Epithelial cell of umbilical artery (primary cell): ENCODE results near the gene GPR162. TPM values are rescaled to one million over a fixed set of nuclear protein-coding genes. Genes with fewer than 3 reads are reported as not detected.

ENCODE experiments used
- total RNA-seq: library from RNA; depleted of rRNA; stranded (reverse); fragments of >200 nt; gene quantifications from 2 replicates; pipeline ENCODE4 v1.2.3, GENCODE V29; 2014

The GPR162 gene
- 9.4 and 9.7 TPM in 2 replicates for total RNA-seq

DNA sequence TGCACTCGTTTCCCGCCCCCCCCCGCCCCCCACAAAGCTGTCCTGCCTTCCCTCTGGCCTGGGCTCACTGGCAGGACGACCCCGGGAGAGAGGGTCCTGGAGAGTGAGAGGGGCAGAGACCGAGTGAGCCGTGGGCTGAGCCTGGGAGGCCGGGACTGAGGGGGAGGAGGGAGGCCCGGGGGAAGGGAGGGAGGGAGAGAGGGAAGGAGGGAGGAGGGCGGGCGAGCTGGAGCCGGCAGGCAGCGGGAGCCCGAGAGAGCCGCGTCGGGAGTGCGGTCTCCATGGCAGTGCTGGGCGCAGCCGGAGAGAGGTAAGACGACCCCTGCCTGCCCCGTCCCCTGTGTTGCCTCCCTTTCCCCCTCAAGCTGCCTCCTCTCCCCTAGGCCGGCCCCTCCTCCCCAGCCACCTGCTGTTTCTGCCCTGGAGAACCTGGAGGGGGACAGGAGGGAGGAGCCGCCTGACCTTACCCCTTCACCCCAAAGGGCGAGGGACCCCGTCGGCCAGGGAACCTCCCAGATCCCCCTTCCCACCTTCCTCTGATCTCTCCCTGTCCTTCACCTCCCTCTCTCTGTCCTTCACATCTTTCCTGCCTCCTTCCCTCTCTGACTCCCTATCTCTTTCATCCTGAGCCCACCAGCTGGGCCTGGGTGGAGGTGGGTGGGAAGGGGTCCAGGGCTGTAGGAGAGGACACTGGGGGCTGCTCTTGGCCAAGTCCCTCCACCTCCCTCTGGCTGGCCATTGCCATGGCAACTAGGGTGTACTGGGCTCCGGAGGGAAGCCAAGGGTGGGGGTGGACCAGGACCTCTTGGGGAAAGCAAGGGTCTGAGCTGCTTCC, at the start of gene GPR162:
Gene GPR162, plus strand, starts transcription at position 231 of the 835 bp plus-strand sequence. CDS start 2,078 bp downstream, outside the sequence.

DNA sequence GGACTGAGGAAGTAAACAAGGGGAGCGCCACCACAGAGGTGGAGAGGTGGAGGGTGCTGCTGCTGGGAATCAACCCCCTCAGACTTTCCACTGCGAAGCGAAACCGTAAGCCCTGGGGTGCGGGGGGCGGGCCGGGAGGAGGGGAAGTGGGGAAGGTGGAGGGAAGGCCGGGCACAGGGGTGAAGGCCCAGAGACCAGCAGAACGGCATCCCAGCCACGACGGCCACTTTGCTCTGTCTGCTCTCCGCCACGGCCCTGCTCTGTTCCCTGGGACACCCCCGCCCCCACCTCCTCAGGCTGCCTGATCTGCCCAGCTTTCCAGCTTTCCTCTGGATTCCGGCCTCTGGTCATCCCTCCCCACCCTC, 49.3 kb upstream of the GPR162 start, which contains the start of gene LAG3:
Gene LAG3, plus strand, starts transcription at position 190 of the 365 bp plus-strand sequence. CDS start 333 bp downstream, outside the sequence.

DNA sequence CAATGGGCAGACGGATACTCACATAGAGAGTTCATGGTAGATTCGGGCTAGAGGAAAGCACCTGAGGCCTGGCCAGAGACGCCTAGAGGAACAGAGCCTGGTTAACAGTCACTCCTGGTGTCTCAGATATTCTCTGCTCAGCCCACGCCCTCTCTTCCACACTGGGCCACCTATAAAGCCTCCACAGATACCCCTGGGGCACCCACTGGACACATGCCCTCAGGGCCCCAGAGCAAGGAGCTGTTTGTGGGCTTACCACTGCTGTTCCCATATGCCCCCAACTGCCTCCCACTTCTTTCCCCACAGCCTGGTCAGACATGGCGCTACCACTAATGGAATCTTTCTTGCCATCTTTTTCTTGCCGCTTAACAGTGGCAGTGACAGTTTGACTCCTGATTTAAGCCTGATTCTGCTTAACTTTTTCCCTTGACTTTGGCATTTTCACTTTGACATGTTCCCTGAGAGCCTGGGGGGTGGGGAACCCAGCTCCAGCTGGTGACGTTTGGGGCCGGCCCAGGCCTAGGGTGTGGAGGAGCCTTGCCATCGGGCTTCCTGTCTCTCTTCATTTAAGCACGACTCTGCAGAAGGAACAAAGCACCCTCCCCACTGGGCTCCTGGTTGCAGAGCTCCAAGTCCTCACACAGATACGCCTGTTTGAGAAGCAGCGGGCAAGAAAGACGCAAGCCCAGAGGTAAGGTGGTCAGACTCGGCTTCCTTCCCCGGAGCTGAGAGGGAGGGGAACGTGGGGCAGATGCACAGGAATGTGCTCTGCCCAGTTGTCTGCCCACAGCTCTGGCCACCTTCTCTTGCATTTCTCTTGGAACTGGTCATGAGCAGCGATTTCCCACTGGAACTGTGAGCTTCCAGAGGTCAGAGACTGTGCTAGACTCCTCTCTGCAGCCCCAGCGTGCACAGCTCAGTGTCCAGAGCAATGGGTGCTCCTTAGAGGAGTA, 32.4 kb upstream of the GPR162 start, which contains the start of gene CD4:
Gene CD4, plus strand, starts transcription at position 557 of the 953 bp plus-strand sequence. CDS start 10,611 bp downstream, outside the sequence.

DNA sequence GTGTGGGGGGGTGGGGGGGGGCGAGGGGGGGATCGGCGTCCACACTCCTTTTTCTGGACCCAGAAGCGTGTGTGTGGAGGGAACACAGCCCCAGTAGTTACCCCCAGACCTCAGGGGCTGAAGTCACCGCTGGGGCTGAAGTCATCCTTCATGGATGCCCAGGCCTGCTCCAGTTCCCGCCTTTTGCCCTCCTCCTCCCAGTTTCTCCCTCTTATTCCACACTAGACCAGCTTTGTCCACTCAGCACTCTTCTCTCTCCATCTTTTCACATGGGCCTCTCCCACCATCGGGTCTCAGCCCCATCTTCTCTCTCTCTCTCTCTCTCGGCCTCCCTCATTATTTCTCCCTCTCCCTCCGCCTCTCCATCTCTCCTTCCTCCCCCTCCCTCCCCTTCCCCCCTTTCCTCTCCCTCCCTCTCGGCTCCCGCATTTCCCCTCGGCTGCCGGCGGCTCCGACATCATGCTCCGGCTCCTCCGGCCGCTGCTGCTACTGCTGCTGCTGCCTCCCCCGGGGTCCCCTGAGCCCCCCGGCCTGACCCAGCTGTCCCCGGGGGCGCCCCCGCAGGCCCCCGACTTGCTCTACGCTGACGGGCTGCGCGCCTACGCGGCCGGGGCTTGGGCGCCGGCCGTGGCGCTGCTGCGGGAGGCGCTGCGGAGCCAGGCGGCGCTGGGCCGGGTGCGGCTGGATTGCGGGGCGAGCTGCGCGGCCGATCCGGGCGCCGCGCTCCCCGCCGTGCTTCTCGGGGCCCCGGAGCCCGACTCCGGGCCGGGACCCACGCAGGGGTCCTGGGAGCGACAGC, 6.6 kb downstream of the GPR162 start, which contains the start of gene P3H3:
Gene P3H3, plus strand, starts transcription at position 426 of the 799 bp plus-strand sequence. Its CDS starts 34 bp downstream, at position 460.

GRCh38 chr12:6840761-6841515, 19.3 kb downstream of the GPR162 start, which contains the start of gene GNB3:
TSS of gene GNB3 (plus strand) at chr12:6840925. CDS start at chr12:6841288, 363 bp downstream.

GRCh38 chr12:6851153-6851920, 29.7 kb downstream of the GPR162 start, which contains the start of gene CDCA3:
TSS of gene CDCA3 (minus strand) at chr12:6851286. CDS start at chr12:6850952, 334 bp downstream.

DNA sequence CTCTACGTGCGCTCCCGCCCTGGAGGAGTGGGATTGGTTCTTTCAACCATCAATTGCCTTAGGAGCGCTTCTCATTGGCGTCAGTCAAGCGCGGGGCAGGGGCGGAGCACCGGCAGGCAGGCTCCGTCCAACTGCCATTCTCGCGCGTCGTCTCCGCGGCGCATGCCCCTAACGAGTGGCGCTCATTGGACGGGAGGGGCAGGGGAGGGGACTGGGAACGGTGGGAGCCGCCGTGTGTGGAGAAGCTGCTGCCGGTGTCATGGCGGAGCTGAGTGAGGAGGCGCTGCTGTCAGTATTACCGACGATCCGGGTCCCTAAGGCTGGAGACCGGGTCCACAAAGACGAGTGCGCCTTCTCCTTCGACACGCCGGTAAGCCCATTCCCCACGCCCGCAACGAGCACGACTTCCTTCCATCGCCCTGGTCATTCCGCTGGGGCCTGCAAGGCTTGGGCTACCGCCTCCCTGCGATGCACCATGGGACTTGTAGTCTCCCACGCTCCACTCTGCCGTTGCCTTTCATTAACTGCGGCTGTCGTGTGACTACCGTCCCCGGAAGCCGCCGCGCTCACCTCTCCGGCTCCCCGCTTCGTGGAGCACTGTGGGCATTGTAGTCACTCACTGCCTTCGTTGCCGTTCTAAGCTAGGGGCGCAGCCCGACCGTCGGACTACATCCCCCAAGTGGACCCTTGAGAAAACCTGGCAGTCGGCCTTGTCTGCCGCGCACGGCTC, 30.5 kb downstream of the GPR162 start, which contains the start of gene USP5:
Gene USP5, plus strand, starts transcription at position 230 of the 730 bp plus-strand sequence. Its CDS starts 30 bp downstream, at position 260.

DNA sequence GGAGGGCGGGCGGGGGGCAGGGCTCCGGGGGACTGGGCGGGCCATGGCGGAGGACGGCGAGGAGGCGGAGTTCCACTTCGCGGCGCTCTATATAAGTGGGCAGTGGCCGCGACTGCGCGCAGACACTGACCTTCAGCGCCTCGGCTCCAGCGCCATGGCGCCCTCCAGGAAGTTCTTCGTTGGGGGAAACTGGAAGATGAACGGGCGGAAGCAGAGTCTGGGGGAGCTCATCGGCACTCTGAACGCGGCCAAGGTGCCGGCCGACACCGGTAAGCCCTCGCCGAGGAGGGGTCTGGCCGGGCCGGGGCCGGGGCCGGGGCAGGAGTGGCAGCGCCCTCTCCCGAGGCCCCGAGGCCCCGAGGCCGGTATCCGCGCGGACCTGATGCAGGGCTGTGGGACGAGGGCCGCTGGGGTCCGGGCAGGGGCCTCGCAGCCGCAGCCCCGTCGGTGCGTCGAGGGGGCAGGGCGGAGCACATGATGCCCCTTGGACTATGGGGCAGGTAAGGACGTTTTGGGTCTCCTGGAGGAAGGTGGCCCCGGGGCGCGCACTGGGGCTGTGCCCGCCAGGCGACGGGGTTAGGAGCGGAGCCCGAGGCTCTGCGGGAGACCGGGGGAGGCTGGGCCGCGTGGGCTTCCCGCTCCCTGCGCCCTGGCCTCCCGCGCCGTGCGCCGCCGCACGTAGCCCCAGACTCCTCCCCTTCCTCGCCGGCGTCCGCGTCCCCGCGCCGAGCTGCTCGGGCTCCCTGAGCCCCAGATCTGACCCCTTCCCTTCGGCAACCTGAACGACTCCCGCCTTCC, 46.0 kb downstream of the GPR162 start, which contains the start of gene TPI1:
Gene TPI1, plus strand, starts transcription at position 119 of the 798 bp plus-strand sequence. Its CDS starts 36 bp downstream, at position 155.

DNA sequence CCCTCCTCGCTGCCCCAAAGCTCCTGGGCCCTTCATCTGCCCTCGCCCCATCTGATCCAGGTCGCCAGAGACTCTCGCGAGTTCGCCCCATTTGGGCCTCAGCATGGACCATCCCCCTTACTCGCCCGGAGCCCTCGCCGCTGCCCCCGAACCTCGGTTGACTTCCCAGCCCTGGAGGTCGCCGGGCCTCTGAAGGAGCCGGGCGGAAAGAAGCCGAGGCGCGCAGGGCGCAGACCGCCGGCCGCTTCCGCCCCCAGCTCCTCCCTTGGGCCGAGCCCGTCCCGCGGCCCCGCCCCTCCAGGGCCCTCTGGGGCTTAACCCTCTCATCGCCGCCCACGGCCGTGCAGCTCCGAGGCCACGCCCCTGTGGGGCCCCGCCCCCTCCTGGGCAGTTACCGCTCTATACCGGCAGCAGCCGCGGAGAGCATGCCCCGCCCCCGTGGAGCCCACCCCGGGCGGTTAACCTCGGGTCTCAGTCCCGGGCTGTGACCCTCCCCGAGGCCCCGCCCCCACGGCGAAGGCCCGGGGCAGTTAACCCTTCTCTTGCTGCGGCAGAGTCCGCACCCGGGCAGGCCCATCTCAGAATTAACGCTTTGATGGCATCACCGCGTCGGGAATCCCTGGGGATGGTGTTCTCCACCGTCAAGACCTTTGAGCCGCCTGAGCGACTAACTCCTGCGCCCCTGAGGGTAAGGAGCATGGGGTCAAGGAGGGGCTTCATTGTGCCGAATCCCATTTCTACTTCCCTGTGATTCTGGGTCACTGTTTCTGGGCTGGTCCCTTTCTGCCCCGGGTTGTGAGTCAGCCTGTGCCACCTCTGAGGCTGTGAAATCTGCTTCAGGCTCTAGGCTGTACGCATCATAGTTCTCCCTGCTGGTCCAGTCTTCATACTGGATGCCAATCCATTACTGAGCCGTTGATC, 51.7 kb downstream of the GPR162 start, which contains the start of gene SPSB2:
Gene SPSB2, minus strand, starts transcription at position 210 of the 921 bp plus-strand sequence. CDS start 402 bp downstream, outside the sequence.

Other genes with a start within 250 kb of the GPR162 start
- gene CHD4, start 214.4 kb upstream of the GPR162 start, total RNA-seq = 143 and 200 TPM in 2 replicates
- not detected in 2 replicates for gene LPAR5, start 185.9 kb upstream of the GPR162 start, total RNA-seq
- gene ACRBP, start 174.4 kb upstream of the GPR162 start, total RNA-seq = 0.32 and 0.46 TPM in 2 replicates
- 36.7 and 52.1 TPM in 2 replicates for gene ING4, start 158.7 kb upstream of the GPR162 start, total RNA-seq
- gene ZNF384, start 132.4 kb upstream of the GPR162 start, total RNA-seq = 7.1 and 8.8 TPM in 2 replicates
- under 0.01 TPM in 1 of 2 replicates, not detected in the other for gene PIANP, start 121.0 kb upstream of the GPR162 start, total RNA-seq
- gene COPS7A, start 97.8 kb upstream of the GPR162 start, total RNA-seq = 32.2 and 33.4 TPM in 2 replicates
- gene MLF2, start 68.7 kb upstream of the GPR162 start, total RNA-seq = 89.3 and 94.7 TPM in 2 replicates
- gene PTMS, start 55.5 kb upstream of the GPR162 start, total RNA-seq = 39.4 and 54.6 TPM in 2 replicates
- under 0.01 and 0.15 TPM in 2 replicates for gene LAG3, start 49.3 kb upstream of the GPR162 start, total RNA-seq
- not detected in 2 replicates for gene CD4, start 32.3 kb upstream of the GPR162 start, total RNA-seq
- gene P3H3, start 6.6 kb downstream of the GPR162 start, total RNA-seq = 81.9 and 98.6 TPM in 2 replicates
- 0.65 and 1.4 TPM in 2 replicates for gene GNB3, start 19.1 kb downstream of the GPR162 start, total RNA-seq
- gene CDCA3, start 29.5 kb downstream of the GPR162 start, total RNA-seq = 12.7 and 13.2 TPM in 2 replicates
- gene USP5, start 30.3 kb downstream of the GPR162 start, total RNA-seq = 84.5 and 88.4 TPM in 2 replicates
- gene TPI1, start 45.7 kb downstream of the GPR162 start, total RNA-seq = 1,011 and 1,271 TPM in 2 replicates
- 3.2 and 4.1 TPM in 2 replicates for gene SPSB2, start 51.5 kb downstream of the GPR162 start, total RNA-seq
- gene LRRC23, start 83.0 kb downstream of the GPR162 start, total RNA-seq = 4.2 and 9.1 TPM in 2 replicates
- gene ENO2, start 92.8 kb downstream of the GPR162 start, total RNA-seq = 8.1 and 8.7 TPM in 2 replicates
- 9.1 and 16.6 TPM in 2 replicates for gene ATN1, start 106.1 kb downstream of the GPR162 start, total RNA-seq
- gene RNU7-1, start 122.0 kb downstream of the GPR162 start, total RNA-seq = not detected in 2 replicates
- gene C12orf57, start 122.2 kb downstream of the GPR162 start, total RNA-seq = 137 and 143 TPM in 2 replicates
- gene PTPN6, start 129.5 kb downstream of the GPR162 start, total RNA-seq = under 0.01 and 0.15 TPM in 2 replicates
- 185 and 231 TPM in 2 replicates for gene PHB2, start 148.8 kb downstream of the GPR162 start, total RNA-seq
- gene EMG1, start 149.1 kb downstream of the GPR162 start, total RNA-seq = 79.3 and 94.4 TPM in 2 replicates
- gene LPCAT3, start 196.7 kb downstream of the GPR162 start, total RNA-seq = 4.9 and 8.4 TPM in 2 replicates
- gene C1S, start 238.9 kb downstream of the GPR162 start, total RNA-seq = 1.9 and 5.8 TPM in 2 replicates